GM21717 (cell line): ENCODE measurements around the gene GGT1.
"Not testable (repeated sequence)": the region's sequence is repeated elsewhere in the genome, so short reads cannot be mapped to it uniquely, and the experiment has no call there.

Experiments used
- ATAC-seq: cut with Tn5 transposase; IDR thresholded peaks from one replicate; pipeline ENCODE4 v1.9.1; 2021; ENCODE audit warnings: mild to moderate bottlenecking, moderate library complexity; ENCODE audit not compliant: unreplicated experiment

GGT1 gene

GRCh38 chr22:24583221-24584165 lies 19.5 kb upstream of the GGT1 start:
- ATAC-seq, result no peak

- no peak for ATAC-seq
Observed at GRCh38 chr22:24584166-24584790, 18.7 kb upstream of the GGT1 start.

GRCh38 chr22:24584871-24585411 lies 18.1 kb upstream of the GGT1 start:
- ATAC-seq, result no peak

- ATAC-seq, result no peak
Observed at GRCh38 chr22:24585461-24585860, 17.5 kb upstream of the GGT1 start.

GRCh38 chr22:24585927-24586546 lies 17.0 kb upstream of the GGT1 start:
- ATAC-seq, result no peak

- ATAC-seq, result no peak
Observed at GRCh38 chr22:24587251-24587650, 15.7 kb upstream of the GGT1 start.

GRCh38 chr22:24587948-24588347 lies 15.0 kb upstream of the GGT1 start:
- ATAC-seq, result no peak

GRCh38 chr22:24588381-24588756 lies 14.6 kb upstream of the GGT1 start:
- no peak for ATAC-seq

GRCh38 chr22:24588757-24589481 lies 14.1 kb upstream of the GGT1 start:
- ATAC-seq, result no peak

- no peak for ATAC-seq
Observed at GRCh38 chr22:24589518-24590030, 13.4 kb upstream of the GGT1 start.

GRCh38 chr22:24590596-24591173 lies 12.3 kb upstream of the GGT1 start:
- no peak for ATAC-seq

- no peak for ATAC-seq
Observed at GRCh38 chr22:24591286-24591830, 11.6 kb upstream of the GGT1 start.

- ATAC-seq, result no peak
Observed at GRCh38 chr22:24592058-24592850, 10.7 kb upstream of the GGT1 start.

GRCh38 chr22:24592851-24593558 lies 10.0 kb upstream of the GGT1 start, which contains the start of gene LRRC75B:
Gene LRRC75B, minus strand, starts transcription at chr22:24593073. Its CDS starts 34 bp downstream, at chr22:24593039.
- ATAC-seq, result no peak

GRCh38 chr22:24593559-24593835 lies 9.5 kb upstream of the GGT1 start:
- ATAC-seq, result not testable (repeated sequence)

GRCh38 chr22:24593836-24594568 lies 9.0 kb upstream of the GGT1 start:
- no peak for ATAC-seq

- no peak for ATAC-seq
Observed at GRCh38 chr22:24594569-24595120, 8.3 kb upstream of the GGT1 start.

- no peak for ATAC-seq
Observed at GRCh38 chr22:24595228-24595627, 7.8 kb upstream of the GGT1 start.
